ENCODE results near the gene TRERF1.
A peak's percentile ranks its signal among the peaks of the same experiment; 100 is the strongest.

Gene TRERF1

GRCh38 chr6:42276034-42276890, 175.5 kb downstream of the TRERF1 start:
- no peak for TF ChIP-seq Cebpa-rat (IDR thresholded peaks at IDR 0.05)

GRCh38 chr6:42275376-42276033, 176.2 kb downstream of the TRERF1 start:
- TF ChIP-seq Cebpa-rat (IDR thresholded peaks at IDR 0.05), result no peak
- Histone ChIP-seq H4K20me1 (peaks cover 68% of the 10 kb centered on the region), H3K36me3 (peaks cover 74% of the 10 kb centered on the region), H3K4me2 (no peak overlapping the region), H3K4me1 (peaks cover 48% of the 10 kb centered on the region), H3K27me3 (no peaks in the 10 kb centered on the region), H3K9ac (no peak overlapping the region), H3K4me3 (no peak overlapping the region), H3K27ac (no peak overlapping the region), H3K9me3 (no peaks in the 10 kb centered on the region)

More at GRCh38 chr6:42276034-42276890, 175.5 kb downstream of the TRERF1 start:
- H3K4me2 ChIP-seq, result peak overlapping the region; percentile 42
- H3K27ac ChIP-seq, result no peak overlapping the region; the same call in 1 of the 2 replicates
- H3K27me3 ChIP-seq, result no peaks in the 10 kb centered on the region
- H3K4me3 ChIP-seq, result no peak overlapping the region
- H3K4me1 ChIP-seq, result peaks cover 56% of the 10 kb centered on the region
- H3K9me3 ChIP-seq, result no peaks in the 10 kb centered on the region
- H4K20me1 ChIP-seq, result peaks cover 75% of the 10 kb centered on the region
- H3K9ac ChIP-seq, result 0 out of 2 replicates have a peak overlapping the region, but pooled peaks have one; percentile 32
- H3K36me3 ChIP-seq, result peaks cover 76% of the 10 kb centered on the region

- Histone ChIP-seq H4K20me1 (peaks cover 62% of the 10 kb centered on the region), H3K4me3 (no peak overlapping the region), H3K27me3 (no peaks in the 10 kb centered on the region), H3K9me3 (no peaks in the 10 kb centered on the region), H3K4me2 (no peak overlapping the region), H3K27ac (no peak overlapping the region), H3K4me1 (peaks cover 42% of the 10 kb centered on the region), H3K9ac (no peak overlapping the region), H3K36me3 (peaks cover 75% of the 10 kb centered on the region)
- no peak for TF ChIP-seq Cebpa-rat (IDR thresholded peaks at IDR 0.05)
These were observed 176.8 kb downstream of the TRERF1 start for GRCh38 chr6:42274898-42275297.

- Histone ChIP-seq H4K20me1 (peaks cover 40% of the 10 kb centered on the region; the same call in 1 of the 2 replicates), H3K9ac (no peak overlapping the region), H3K36me3 (peaks cover 76% of the 10 kb centered on the region), H3K4me1 (peaks cover 19% of the 10 kb centered on the region), H3K4me2 (no peak overlapping the region), H3K4me3 (no peak overlapping the region), H3K27ac (no peak overlapping the region), H3K9me3 (no peaks in the 10 kb centered on the region), H3K27me3 (no peaks in the 10 kb centered on the region)
- no peak for TF ChIP-seq Cebpa-rat (IDR thresholded peaks at IDR 0.05)
These were observed 179.6 kb downstream of the TRERF1 start for GRCh38 chr6:42271834-42272805.

GRCh38 chr6:42269974-42270510, 181.7 kb downstream of the TRERF1 start:
- Histone ChIP-seq H3K4me2 (no peak overlapping the region), H3K27ac (no peak overlapping the region), H4K20me1 (peaks cover 19% of the 10 kb centered on the region; the same call in 1 of the 2 replicates), H3K9ac (no peak overlapping the region), H3K27me3 (no peaks in the 10 kb centered on the region), H3K9me3 (no peaks in the 10 kb centered on the region), H3K36me3 (peaks cover 77% of the 10 kb centered on the region), H3K4me3 (no peak overlapping the region), H3K4me1 (no peaks in the 10 kb centered on the region)
- no peak for TF ChIP-seq Cebpa-rat (IDR thresholded peaks at IDR 0.05)

- Histone ChIP-seq H3K9me3 (no peaks in the 10 kb centered on the region), H4K20me1 (peaks cover 19% of the 10 kb centered on the region; the same call in 1 of the 2 replicates), H3K36me3 (peaks cover 82% of the 10 kb centered on the region), H3K27ac (no peak overlapping the region), H3K4me2 (no peak overlapping the region), H3K4me1 (no peaks in the 10 kb centered on the region), H3K27me3 (no peaks in the 10 kb centered on the region), H3K4me3 (no peak overlapping the region), H3K9ac (no peak overlapping the region)
- TF ChIP-seq Cebpa-rat (IDR thresholded peaks at IDR 0.05), result no peak
These were observed 182.2 kb downstream of the TRERF1 start for GRCh38 chr6:42269553-42269952.

GRCh38 chr6:42268835-42269204, 182.9 kb downstream of the TRERF1 start:
- H4K20me1 ChIP-seq, result peaks cover 19% of the 10 kb centered on the region; the same call in 1 of the 2 replicates
- no peak overlapping the region for H3K4me3 ChIP-seq
- no peak for TF ChIP-seq Cebpa-rat (IDR thresholded peaks at IDR 0.05)
- H3K27me3 ChIP-seq, result no peaks in the 10 kb centered on the region
- H3K9ac ChIP-seq, result no peak overlapping the region
- no peaks in the 10 kb centered on the region for H3K4me1 ChIP-seq
- no peak overlapping the region for H3K27ac ChIP-seq
- no peak overlapping the region for H3K4me2 ChIP-seq
- H3K9me3 ChIP-seq, result no peaks in the 10 kb centered on the region
- peaks cover 82% of the 10 kb centered on the region for H3K36me3 ChIP-seq

- Histone ChIP-seq H3K4me1 (no peaks in the 10 kb centered on the region), H3K36me3 (peaks cover 85% of the 10 kb centered on the region), H3K9ac (no peak overlapping the region), H4K20me1 (peaks cover 15% of the 10 kb centered on the region; the same call in 1 of the 2 replicates), H3K4me2 (no peak overlapping the region), H3K4me3 (no peak overlapping the region), H3K27me3 (no peaks in the 10 kb centered on the region), H3K9me3 (no peaks in the 10 kb centered on the region), H3K27ac (no peak overlapping the region)
- TF ChIP-seq Cebpa-rat (IDR thresholded peaks at IDR 0.05), result no peak
These were observed 183.5 kb downstream of the TRERF1 start for GRCh38 chr6:42268016-42268834.
